Measurements from ENCODE around the gene VPS13A. TPM values are rescaled to one million over a fixed set of nuclear protein-coding genes. Genes with fewer than 3 reads are reported as not detected.

VPS13A gene
- total RNA-seq, 1 experiment from 2014 or later, result 32.2 TPM

DNA sequence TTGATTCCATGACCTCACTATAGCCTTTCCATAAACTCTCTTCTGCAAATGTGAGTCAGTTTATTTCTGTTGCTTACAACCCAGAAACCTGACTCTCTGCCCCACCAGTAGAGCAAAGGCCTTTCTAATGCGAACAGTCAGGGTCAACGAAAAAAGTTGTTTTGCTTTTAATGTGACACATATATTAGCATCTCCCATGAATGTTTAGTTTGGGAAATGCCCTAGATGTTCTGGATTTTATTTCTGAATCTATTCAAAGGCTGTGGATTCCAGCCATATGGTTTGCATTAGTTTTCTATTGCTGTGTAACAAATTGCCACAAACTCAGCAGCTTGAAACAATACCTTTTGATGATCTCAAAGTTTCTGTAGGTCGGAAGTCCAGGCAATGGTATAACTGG, 277.3 kb downstream of the VPS13A start:
- Histone ChIP-seq H3K9me3 (ENCODE audit: low read depth, low read length, poor library complexity, severe bottlenecking) (no peaks in the 10 kb centered on the region), H3K27me3 (replicated peaks; ENCODE audit: insufficient read depth, low read depth, low read length, poor library complexity) (no peaks in the 10 kb centered on the region), H3K36me3 (ENCODE audit: insufficient read depth, low read length, poor library complexity, severe bottlenecking) (no peaks in the 10 kb centered on the region), H3K27ac (ENCODE audit: low read depth, low read length, poor library complexity, severe bottlenecking) (no peak overlapping the region), H3K4me1 (ENCODE audit: insufficient read depth, low read length, poor library complexity, severe bottlenecking) (peaks cover 22% of the 10 kb centered on the region), H3K4me3 (ENCODE audit: low read depth, low read length, poor library complexity, severe bottlenecking) (no peak overlapping the region)
- CTCF ChIA-PET, result interaction anchor here (1.3 kb wide), 1 partner anchor 21 kb away, joined by 4 read pairs; no protein-coding TSS in a partner anchor
- intact Hi-C loops (cut with micrococcal nuclease; ENCODE audit: unreplicated experiment), result loop anchor here (5.0 kb wide), 2 partner anchors 188 to 668 kb away; no protein-coding TSS in a partner anchor
- TF ChIP-seq, protein P1, sequence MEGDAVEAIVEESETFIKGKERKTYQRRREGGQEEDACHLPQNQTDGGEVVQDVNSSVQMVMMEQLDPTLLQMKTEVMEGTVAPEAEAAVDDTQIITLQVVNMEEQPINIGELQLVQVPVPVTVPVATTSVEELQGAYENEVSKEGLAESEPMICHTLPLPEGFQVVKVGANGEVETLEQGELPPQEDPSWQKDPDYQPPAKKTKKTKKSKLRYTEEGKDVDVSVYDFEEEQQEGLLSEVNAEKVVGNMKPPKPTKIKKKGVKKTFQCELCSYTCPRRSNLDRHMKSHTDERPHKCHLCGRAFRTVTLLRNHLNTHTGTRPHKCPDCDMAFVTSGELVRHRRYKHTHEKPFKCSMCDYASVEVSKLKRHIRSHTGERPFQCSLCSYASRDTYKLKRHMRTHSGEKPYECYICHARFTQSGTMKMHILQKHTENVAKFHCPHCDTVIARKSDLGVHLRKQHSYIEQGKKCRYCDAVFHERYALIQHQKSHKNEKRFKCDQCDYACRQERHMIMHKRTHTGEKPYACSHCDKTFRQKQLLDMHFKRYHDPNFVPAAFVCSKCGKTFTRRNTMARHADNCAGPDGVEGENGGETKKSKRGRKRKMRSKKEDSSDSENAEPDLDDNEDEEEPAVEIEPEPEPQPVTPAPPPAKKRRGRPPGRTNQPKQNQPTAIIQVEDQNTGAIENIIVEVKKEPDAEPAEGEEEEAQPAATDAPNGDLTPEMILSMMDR (conservative IDR thresholded peaks at IDR 0.05; ENCODE audit: low read depth, low read length), result no peak
- no peak for TF ChIP-seq EZH2 (IDR thresholded peaks at IDR 0.05; ENCODE audit: borderline replicate concordance, low read depth, low read length, poor library complexity, severe bottlenecking)
- no peak for DNase-seq (ENCODE audit: low spot score)
- POLR2A ChIA-PET (ENCODE audit: low non-redundant PET), result no interaction called here
- no TSS peak for BruUV-seq (replicated peaks)

DNA sequence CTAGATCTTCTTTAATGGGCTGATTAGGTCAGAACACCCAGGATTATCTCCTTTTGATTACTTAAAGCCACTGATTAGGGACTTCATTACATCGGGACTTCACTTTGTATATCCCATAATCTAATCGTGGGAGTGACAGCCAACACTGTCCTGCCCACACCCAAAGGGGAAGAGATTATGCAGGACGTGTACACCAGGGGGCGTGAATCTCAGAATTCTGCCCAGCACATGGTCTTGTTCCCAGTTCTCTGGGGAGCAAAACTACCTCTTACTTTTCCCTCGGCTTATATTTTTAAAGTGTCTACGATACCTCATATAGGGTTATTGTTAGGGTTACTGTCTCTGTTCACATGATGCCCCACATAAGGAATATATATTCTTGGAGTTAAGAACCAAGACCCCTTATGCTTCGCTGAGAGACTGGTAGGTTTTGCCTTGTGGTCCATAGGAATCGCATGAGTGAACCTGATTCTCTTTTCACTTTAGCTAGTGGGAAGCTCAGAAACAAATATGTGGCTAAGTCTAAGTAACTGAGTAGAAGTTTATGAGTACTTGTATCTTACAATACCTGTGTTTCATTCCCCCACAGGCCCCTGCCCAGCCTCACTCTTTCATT, 278.1 kb downstream of the VPS13A start:
- CTCF ChIA-PET, result no interaction called here

DNA sequence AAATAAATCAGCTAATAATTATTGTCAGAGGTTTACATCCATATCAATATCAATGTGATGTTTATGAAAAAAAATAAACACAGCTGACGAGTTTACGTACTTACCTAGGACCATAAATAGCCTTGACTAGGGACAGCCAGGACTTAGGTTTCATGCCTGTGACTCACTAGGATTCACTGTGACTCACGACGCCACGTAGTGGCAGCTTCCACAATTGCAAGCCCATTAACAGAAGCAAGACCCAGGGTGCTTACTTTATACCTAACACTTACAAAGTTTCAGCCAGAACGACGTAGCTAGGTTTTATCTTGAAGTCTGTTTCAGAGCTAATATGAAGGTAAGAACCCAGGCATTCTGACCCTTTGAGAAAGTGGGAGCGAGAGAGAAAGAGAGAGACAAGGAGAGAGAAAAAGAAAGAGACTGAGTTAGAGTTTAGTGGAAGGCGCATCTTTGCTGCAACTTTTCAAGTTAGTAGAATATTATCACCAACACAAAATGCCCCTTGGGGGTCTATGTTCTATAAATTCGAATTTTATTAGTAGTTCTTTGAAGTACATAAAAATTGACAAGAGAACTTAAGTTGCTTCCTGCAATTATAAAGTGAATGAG, 279.6 kb downstream of the VPS13A start:
- CTCF ChIA-PET, result interaction anchor here (0.6 to 2.8 kb wide), 10 partner anchors 12 to 1043 kb away, joined by 3 to 15 read pairs (median 8); no protein-coding TSS in a partner anchor
- TF ChIP-seq, protein P1 (conservative IDR thresholded peaks at IDR 0.05; ENCODE audit: low read depth, low read length), result peak; percentile 94
- TF ChIP-seq EZH2 (IDR thresholded peaks at IDR 0.05; ENCODE audit: borderline replicate concordance, low read depth, low read length, poor library complexity, severe bottlenecking), result no peak
- POLR2A ChIA-PET (ENCODE audit: low non-redundant PET), result interaction anchor here (0.6 to 1.1 kb wide), 3 partner anchors 17 to 285 kb away, joined by 3 to 5 read pairs (median 4); no protein-coding TSS in a partner anchor
- peak; percentile 95 for DNase-seq (ENCODE audit: low spot score)
- H3K27ac ChIP-seq (ENCODE audit: low read depth, low read length, poor library complexity, severe bottlenecking), result peak overlapping the region; percentile 70
- H3K4me1 ChIP-seq (ENCODE audit: insufficient read depth, low read length, poor library complexity, severe bottlenecking), result peaks cover 20% of the 10 kb centered on the region
- no peaks in the 10 kb centered on the region for H3K36me3 ChIP-seq (ENCODE audit: insufficient read depth, low read length, poor library complexity, severe bottlenecking)
- no peak overlapping the region for H3K4me3 ChIP-seq (ENCODE audit: low read depth, low read length, poor library complexity, severe bottlenecking)
- no peaks in the 10 kb centered on the region for H3K27me3 ChIP-seq (replicated peaks; ENCODE audit: insufficient read depth, low read depth, low read length, poor library complexity)
- no peaks in the 10 kb centered on the region for H3K9me3 ChIP-seq (ENCODE audit: low read depth, low read length, poor library complexity, severe bottlenecking)
- intact Hi-C loops (cut with micrococcal nuclease; ENCODE audit: unreplicated experiment), result loop anchor here (1.0 to 5.0 kb wide), 5 partner anchors 32 to 665 kb away; no protein-coding TSS in a partner anchor
- BruUV-seq (replicated peaks), result no TSS peak

More for the DNA sequence above, 278.1 kb downstream of the VPS13A start:
- H3K4me3 ChIP-seq (ENCODE audit: low read depth, low read length, poor library complexity, severe bottlenecking), result no peak overlapping the region
- H3K9me3 ChIP-seq (ENCODE audit: low read depth, low read length, poor library complexity, severe bottlenecking), result no peaks in the 10 kb centered on the region
- intact Hi-C loops (cut with micrococcal nuclease; ENCODE audit: unreplicated experiment), result loop anchor here (5.0 kb wide), 2 partner anchors 187 to 667 kb away; no protein-coding TSS in a partner anchor
- DNase-seq (ENCODE audit: low spot score), result peak; percentile 59
- H3K27me3 ChIP-seq (replicated peaks; ENCODE audit: insufficient read depth, low read depth, low read length, poor library complexity), result no peaks in the 10 kb centered on the region
- TF ChIP-seq EZH2 (IDR thresholded peaks at IDR 0.05; ENCODE audit: borderline replicate concordance, low read depth, low read length, poor library complexity, severe bottlenecking), result no peak
- TF ChIP-seq, protein P1 (conservative IDR thresholded peaks at IDR 0.05; ENCODE audit: low read depth, low read length), result peak; percentile 63
- POLR2A ChIA-PET (ENCODE audit: low non-redundant PET), result no interaction called here
- H3K36me3 ChIP-seq (ENCODE audit: insufficient read depth, low read length, poor library complexity, severe bottlenecking), result no peaks in the 10 kb centered on the region
- BruUV-seq (replicated peaks), result no TSS peak
- H3K4me1 ChIP-seq (ENCODE audit: insufficient read depth, low read length, poor library complexity, severe bottlenecking), result peaks cover 20% of the 10 kb centered on the region
- H3K27ac ChIP-seq (ENCODE audit: low read depth, low read length, poor library complexity, severe bottlenecking), result no peak overlapping the region
